Umbilical cord (tissue), 2 donors: ENCODE results near the gene IGSF9. TPM values are rescaled to one million over a fixed set of nuclear protein-coding genes. Genes with fewer than 3 reads are reported as not detected.
A peak's percentile ranks its signal among the peaks of the same experiment; 100 is the strongest.
"Not testable (repeated sequence)": the region's sequence is repeated elsewhere in the genome, so short reads cannot be mapped to it uniquely, and the experiment has no call there.

Source experiments
- DNase-seq: peaks from one replicate; pipeline ENCODE4 v3.0.0-alpha.2; 2015; ENCODE audit warnings: low spot score
- total RNA-seq: library from RNA; depleted of rRNA; stranded (reverse); fragments of >200 nt; gene quantifications from one replicate; pipeline ENCODE4 v1.2.3, GENCODE V29; 2014; ENCODE audit warnings: low replicate concordance; ENCODE audit not compliant: insufficient read depth

The IGSF9 gene
- total RNA-seq, 1 donor from 2014 or later, result 3.4 TPM

GRCh38 chr1:159921251-159921650 lies 24.2 kb downstream of the IGSF9 start:
- DNase-seq, result no peak

- DNase-seq, result no peak
Measured at GRCh38 chr1:159920651-159921050, 24.8 kb downstream of the IGSF9 start.

- DNase-seq, result no peak
Measured at GRCh38 chr1:159920202-159920601, 25.2 kb downstream of the IGSF9 start.

GRCh38 chr1:159919236-159919865 lies 26.1 kb downstream of the IGSF9 start:
- no peak for DNase-seq

GRCh38 chr1:159918352-159919200 lies 26.8 kb downstream of the IGSF9 start:
- DNase-seq, result no peak

- DNase-seq, result no peak
Measured at GRCh38 chr1:159917533-159918351, 27.7 kb downstream of the IGSF9 start.

DNA sequence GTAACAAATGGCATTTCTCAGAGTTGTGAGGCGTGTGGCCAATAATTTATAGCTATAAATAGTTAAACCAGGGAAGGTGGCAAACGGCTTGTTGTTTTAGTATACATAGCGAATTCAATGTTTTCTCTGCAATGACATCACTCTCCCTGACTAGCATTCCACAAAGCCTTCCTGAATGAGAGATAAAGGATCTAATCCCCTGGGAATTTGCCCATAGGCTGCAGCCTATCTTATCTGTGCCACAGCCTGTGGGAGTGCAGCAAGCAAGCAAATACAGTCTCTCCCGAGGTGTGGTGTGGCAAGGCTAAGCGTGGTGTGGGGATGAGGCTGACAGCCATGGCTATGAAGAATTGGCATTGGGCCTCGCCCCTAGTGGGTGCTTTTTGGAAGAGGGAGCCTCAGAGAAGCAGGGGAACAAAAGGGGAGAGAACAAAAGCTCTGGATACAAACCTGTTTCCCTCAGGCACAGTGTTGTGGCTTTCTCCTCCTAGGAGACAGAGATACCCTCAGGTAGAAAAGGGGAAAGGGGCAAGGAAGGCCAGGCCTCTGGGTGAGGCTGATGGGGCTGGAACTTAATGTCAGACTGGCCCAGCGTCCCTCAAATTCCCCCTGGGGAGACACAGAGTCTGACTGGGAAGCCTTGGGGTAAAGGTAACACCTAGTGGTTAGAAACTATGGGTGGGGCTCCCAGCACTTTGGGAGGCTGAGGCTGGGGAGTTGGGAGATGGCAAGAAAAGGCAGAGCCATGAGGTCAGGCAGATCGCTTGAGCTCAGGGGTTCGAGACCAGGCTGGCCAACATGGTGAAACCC lies 29.0 kb downstream of the IGSF9 start:
- peak; percentile 95 for DNase-seq

- DNase-seq, result no peak
Measured at GRCh38 chr1:159915571-159916241, 29.7 kb downstream of the IGSF9 start.

DNA sequence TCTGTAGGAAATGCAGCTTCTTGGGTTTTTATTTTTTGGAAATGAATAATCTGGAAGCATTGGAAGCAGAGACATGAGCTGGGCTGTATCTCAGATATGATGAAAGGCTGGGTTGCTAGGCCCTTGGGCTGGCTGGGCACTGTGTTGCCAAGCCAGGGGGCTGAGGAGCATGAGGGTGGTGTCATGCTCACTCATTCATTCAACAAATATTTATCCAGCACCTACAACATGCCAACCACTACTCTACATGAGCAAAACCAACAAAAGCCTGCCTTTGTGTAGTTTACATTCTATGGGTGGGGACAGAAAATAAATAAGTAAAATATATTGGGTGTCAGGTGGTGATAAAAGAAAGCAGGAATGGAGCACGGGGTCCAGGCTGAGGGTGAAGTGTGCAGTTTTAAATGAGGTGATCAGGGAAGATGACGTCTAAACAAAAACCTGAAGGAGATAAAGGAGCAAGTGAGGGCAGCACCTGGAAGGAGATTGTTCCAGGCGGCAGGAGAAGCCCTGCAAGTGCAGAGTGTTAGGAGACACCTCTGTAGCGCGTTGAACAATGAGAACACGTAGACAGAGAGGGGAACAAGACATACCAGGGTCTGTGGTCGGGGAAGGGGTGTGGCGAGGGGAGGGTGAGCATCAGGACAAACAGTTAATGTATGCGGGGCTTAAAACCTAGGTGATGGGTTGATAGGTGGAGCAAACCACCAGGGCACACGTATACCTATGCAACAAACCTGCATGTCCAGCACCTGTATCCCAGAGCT lies 31.0 kb downstream of the IGSF9 start:
- DNase-seq, result no peak

- DNase-seq, result no peak
Measured at GRCh38 chr1:159913451-159914192, 31.8 kb downstream of the IGSF9 start.

DNA sequence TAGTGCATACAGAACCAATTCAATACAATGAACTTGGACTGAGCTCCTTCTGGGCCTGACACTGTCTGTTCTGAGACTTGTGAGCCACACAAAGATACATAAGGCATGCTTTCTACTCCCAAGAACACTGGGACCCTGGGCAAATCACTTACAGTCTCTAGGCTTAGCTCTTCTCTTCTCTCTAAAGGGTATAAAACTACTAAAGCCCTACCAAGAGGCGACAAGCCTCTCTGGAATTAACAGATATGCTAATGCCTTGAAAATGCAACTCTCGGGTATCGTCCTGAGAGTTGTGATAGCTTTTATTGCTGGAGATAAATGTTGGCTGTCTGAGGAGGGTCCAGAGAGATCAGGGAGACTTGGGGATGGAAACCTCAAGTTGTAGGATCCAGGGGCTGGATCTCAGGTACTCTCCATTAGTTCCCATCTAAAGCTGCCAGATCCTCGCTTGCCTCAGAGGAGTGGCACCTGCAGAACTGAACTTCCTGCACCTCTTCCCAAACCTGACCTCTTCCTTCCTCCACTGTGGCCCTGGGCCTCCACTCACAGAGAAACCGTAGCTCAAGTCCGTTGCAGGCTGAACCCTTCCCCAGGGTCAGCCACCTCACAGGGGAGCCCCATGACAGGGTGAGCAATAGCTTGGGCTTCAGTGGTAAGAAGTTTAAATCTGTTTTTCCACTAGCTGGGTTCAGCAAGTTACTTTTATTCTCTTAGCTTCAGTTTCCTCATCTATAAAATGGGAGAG lies 33.9 kb downstream of the IGSF9 start:
- DNase-seq, result no peak

GRCh38 chr1:159908031-159908940 lies 37.1 kb downstream of the IGSF9 start:
- no peak for DNase-seq

GRCh38 chr1:159906960-159907359 lies 38.5 kb downstream of the IGSF9 start:
- DNase-seq, result no peak

DNA sequence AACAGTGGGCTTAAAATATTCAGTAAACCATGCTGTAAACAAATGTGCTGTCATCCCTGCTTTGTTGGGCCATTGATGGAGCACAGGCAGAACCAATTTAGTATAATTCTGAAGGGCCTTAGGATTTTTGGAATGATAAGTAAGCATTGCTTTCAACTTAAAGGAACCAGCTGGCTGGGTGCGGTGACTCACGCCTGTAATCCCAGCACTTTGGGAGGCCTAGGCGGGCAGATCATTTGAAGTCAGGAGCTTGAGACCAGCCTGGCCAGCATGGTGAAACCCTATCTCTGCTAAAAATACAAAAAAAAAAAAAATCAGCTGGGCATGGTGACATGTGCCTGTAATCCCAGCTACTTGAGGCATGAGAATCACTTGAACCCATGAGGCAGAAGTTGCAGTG lies 41.4 kb downstream of the IGSF9 start:
- not testable (repeated sequence) for DNase-seq

GRCh38 chr1:159902541-159902940 lies 42.9 kb downstream of the IGSF9 start:
- no peak for DNase-seq

DNA sequence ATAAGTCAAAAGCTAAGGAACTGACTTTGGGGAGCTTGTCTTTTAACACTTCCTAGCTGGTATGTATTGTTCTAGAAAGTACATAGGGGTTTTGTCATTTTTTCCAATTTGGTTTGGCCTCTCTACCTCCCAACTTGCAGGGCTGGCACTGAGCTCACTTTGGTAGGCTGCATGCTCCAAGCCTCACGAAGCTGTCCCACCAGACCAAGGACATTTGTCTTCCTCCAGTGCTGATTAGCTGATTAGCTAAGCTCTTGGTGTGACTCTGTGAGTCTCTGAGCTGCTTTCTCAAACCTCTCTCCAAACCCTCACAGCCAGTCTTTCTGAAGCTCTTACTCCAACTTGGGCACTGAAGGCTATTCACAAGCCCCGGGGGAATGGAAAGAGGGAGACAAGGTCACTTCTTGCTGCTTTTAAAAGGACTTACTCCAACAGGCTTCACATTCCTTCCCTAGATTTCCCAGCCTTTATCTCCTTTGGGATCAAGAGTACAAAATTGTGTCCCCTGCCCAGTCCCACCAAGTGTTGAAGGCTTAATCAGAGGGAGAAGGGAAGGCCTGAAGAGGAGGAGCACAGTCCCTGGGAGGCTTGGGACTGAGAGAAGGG lies 44.6 kb downstream of the IGSF9 start:
- peak; percentile 72 for DNase-seq

GRCh38 chr1:159900086-159900680 lies 45.2 kb downstream of the IGSF9 start, which contains the start of gene CFAP45:
Gene CFAP45, minus strand, starts transcription at chr1:159900165. Its CDS starts 67 bp downstream, at chr1:159900098.
- peak; percentile 75 for DNase-seq
